ENCODE data around the gene GATAD2B.

The GATAD2B gene

GRCh38 chr1:153831026-153831425 is 91.7 kb downstream of the GATAD2B start:
- DNase-seq, result no peak

GRCh38 chr1:153827168-153827964 is 95.4 kb downstream of the GATAD2B start:
- no peak for DNase-seq

GRCh38 chr1:153818876-153819275 is 103.9 kb downstream of the GATAD2B start:
- no peak for DNase-seq

- no peak for DNase-seq
Measured at GRCh38 chr1:153816283-153816889, 106.4 kb downstream of the GATAD2B start.

GRCh38 chr1:153805886-153806719 is 116.7 kb downstream of the GATAD2B start:
- no peak for DNase-seq

- DNase-seq, result peak; percentile 29
Measured at GRCh38 chr1:153805042-153805745, 117.6 kb downstream of the GATAD2B start.

- DNase-seq, result no peak
Measured at GRCh38 chr1:153804112-153804511, 118.7 kb downstream of the GATAD2B start.

- DNase-seq, result no peak
Measured at GRCh38 chr1:153803470-153804056, 119.2 kb downstream of the GATAD2B start.

GRCh38 chr1:153801786-153802697 is 120.7 kb downstream of the GATAD2B start:
- no peak for DNase-seq

- no peak for DNase-seq
Measured at GRCh38 chr1:153801028-153801625, 121.6 kb downstream of the GATAD2B start.

GRCh38 chr1:153800516-153800915 is 122.3 kb downstream of the GATAD2B start:
- no peak for DNase-seq

GRCh38 chr1:153799566-153800465 is 123.0 kb downstream of the GATAD2B start:
- no peak for DNase-seq

- DNase-seq, result no peak
Measured at GRCh38 chr1:153799016-153799415, 123.8 kb downstream of the GATAD2B start.

- no peak for DNase-seq
Measured at GRCh38 chr1:153798468-153798780, 124.3 kb downstream of the GATAD2B start.

GRCh38 chr1:153796786-153797659 is 125.7 kb downstream of the GATAD2B start:
- DNase-seq, result peak; percentile 75

- DNase-seq, result no peak
Measured at GRCh38 chr1:153795934-153796785, 126.6 kb downstream of the GATAD2B start.

- DNase-seq, result no peak
Measured at GRCh38 chr1:153795330-153795837, 127.4 kb downstream of the GATAD2B start.
